T-helper 1 cell treated with Interleukin-12 subunit alpha and Interleukin-12 subunit beta and Interleukin-4 antibody, amounts not matched to agents 30 ng/mL and 1 ng/mL, for 36 hours (primary cell): Measurements from ENCODE around the gene MRPL28. TPM values are rescaled to one million over a fixed set of nuclear protein-coding genes. Genes with fewer than 3 reads are reported as not detected.
"Not testable (repeated sequence)": the region's sequence is repeated elsewhere in the genome, so short reads cannot be mapped to it uniquely, and the experiment has no call there.

ENCODE experiments used
- intact Hi-C: fragments of 100-400 bp; cut with micrococcal nuclease; formaldehyde crosslinking; loops from one replicate; pipeline ENCODE4 v1.15.1; 2024
- total RNA-seq: library from RNA; stranded (reverse); gene quantifications from 2 replicates; pipeline ENCODE4 v1.2.3, GENCODE V29; 2022

The MRPL28 gene
- total RNA-seq, 1 donor from 2014 or later, result 82.9 TPM

DNA sequence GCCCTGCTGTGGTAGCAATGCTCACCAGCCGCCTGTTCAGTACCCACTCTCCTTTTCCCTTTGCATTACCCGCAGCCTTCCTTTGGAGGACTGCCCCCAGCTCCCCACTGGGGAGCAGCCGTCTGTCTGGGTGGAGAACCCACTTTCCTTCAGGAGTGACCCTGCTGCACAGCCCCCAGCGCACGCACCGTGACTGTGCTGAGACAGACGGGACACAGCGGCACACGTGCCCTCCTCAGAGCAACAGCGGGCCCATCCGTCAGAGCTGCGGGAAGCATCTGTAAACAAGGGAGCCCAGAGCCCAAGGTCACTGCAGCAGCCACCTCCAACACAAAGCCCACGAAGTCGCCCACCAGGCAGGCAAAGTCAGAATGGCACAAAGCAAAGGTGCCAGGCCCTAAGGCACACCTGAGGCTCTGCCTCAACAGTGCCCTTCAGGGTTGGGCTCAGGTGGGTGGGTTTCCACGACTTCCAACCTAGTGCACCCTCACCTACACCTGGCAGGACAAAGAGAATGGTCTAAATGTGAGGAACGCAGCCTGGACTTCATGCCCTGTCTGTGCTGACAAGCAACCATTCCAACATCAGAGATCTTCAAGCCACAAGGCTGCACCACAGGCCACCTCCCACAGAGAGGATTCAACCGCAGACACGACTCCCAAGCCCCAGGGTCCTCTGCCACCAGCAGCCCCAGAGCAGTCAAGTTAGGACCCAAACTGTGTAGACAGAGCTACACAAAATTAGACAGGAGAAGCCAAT lies 27.7 kb downstream of the MRPL28 start:
- intact Hi-C loops, result no loop called here

DNA sequence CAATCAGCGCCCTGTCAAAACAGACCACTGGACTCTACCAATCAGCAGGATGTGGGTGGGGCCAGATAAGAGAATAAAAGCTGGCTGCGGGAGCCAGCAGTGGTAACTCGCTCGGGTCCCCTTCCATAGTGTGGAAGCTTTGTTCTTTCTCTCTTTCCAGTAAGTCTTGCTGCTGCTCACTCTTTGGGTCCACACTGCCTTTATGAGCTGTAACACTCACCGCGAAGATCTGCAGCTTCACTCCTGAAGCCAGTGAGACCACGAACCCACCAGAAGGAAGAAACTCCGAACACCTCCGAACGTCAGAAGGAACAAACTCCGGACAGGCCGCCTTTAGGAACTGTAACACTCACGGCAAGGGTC lies 28.4 kb downstream of the MRPL28 start:
- intact Hi-C loops, result not testable (repeated sequence)

DNA sequence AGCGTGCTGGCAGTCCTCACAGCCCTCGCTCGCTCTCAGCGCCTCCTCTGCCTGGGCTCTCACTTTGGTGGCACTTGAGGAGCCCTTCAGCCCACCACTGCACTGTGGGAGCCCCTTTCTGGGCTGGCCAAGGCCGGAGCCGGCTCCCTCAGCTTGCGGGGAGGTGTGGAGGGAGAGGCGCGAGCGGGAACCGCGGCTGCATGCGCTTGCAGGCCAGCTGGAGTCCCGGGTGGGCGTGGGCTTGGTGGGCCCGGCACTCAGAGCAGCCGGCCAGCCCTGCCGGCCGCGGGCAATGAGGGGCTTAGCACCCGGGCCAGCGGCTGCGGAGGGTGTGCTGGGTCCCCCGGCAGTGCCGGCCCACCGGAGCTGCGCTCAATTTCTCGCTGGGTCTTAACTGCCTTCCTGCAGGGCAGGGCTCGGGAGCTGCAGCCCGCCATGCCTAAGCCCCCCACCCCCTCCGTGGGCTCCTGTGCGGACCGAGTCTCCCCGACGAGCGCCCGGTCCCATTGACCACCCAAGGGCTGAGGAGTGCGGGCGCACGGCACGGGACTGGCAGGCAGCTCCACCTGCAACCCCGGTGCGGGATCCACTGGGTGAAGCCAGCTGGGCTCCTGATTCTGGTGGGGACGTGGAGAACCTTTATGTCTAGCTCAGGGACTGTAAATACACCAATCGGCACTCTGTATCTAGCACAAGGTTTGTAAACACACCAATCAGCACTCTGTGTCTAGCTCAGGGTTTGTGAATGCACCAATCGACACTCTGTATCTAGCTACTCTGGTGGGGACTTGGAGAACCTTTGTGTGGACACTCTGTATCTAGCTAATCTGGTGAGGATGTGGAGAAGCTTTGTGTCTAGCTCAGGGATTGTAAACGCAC lies 29.0 kb downstream of the MRPL28 start:
- intact Hi-C loops, result not testable (repeated sequence)

DNA sequence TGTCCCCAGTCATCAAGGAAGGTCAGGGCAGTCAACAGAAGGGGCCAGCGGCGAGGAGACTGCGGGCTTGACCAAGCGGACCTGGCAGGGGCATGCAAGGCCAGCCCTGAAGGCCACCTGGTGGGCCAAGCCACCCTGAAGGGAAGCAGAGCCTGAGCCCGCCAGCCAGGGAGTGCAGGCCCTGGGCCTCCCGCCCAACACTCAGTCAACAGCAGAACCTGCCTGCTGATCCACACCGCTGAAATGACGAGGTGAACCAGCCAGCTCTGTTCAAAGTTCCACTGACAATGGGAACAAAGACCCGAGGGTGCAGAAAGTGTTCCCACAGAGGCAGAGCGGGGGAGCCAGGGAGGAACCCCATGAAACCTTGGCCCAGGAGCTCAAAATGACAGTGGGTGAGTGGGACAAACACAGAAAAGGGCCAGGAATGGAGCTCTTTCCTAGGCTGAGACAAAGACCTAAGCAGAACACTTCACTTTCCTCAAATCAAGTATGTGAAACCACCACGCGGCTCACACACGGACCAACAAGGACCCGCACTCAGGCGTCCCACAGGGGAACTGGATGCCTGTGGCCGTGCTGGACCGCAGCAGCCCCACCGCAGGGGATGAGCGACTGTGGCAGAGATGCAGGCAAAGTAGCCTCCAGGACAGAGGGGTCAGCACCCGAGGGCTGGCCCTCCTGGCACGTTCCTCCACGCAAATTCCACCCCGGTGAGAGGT lies 29.8 kb downstream of the MRPL28 start:
- intact Hi-C loops, result no loop called here

DNA sequence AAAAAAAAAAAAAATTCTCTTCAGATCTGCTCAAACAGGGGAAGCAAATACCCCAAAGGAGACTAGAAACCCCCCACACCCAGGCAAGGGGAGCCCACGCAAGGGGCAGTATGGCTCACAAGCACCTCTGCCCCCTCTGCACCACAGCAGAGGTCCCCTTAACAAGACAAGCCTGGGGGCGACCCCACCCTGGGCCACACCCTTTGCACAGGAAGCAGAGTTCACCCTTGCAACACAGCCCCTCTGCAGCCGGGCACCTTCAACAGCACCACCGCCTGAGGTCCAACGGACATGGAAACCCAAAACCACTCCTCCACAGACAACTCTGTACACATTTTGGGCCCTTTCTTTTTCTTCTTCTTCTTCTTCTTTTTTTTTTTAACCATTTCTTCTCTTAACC lies 30.7 kb downstream of the MRPL28 start:
- intact Hi-C loops, result no loop called here

DNA sequence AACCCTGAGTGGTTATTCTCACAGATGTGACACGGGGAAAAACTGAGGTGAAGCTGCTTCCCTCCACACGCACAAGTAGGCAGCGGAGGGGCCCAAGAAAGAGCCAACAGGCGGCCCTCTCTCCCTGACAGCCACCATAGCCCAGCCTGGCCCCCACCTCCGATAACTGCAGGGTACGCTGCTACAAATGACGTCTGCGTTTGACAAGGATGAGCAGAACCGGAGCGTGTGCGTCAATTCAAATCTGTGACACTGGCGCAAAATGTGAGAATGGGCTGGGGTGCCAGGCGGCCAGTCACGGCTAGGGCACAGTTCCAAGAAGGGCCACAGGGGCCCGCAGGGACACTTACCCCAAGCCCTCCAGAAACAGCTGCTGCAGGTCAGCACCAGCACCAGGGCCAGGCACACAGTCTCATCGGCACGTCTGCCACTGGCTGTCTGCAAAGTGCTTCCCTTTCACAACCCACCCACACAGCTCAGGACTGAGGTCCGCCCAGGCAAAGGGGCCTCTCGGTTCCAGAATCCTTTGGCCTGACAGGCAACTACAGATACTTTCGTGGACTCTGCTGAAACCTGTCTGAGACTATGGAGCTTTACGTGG lies 32.3 kb downstream of the MRPL28 start:
- intact Hi-C loops, result no loop called here

DNA sequence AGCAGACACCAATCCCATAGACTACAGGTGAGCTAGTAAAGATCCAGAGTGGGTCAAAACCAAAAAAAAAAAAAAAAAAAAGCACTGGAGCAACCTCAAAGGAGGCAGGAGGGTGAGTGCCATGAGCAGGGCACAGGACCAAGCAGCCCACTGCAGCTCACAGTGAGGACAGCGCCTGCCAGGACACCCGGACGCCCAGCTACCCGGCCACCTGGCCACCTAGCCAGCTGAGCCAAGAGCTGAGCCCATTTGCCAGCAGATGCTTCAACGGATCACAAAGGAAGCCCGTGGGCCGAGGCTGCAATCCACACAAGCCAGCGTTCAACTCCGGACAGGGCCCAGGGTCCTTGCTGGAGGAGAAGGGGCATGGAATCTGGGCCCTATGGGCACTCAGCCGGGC lies 32.9 kb downstream of the MRPL28 start:
- intact Hi-C loops, result no loop called here

DNA sequence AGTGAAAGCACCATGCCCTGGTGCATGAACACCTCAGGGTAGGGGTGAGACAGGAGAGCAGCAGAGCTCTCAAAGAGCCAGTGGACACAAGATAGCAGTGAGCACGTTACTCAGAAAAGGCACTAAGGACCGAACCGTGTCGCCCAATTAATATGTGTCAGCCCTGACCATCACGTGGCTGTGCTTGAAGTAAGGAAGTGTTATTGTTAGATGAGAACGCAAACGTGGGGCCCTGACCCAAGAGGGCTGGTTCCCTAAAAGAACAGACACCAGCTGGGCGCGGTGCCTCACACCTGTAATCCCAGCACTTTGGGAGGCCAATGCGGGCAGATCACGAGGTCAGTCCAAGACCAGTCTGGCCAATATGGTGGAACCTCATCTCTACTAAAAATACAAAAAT lies 34.1 kb downstream of the MRPL28 start:
- intact Hi-C loops, result no loop called here

DNA sequence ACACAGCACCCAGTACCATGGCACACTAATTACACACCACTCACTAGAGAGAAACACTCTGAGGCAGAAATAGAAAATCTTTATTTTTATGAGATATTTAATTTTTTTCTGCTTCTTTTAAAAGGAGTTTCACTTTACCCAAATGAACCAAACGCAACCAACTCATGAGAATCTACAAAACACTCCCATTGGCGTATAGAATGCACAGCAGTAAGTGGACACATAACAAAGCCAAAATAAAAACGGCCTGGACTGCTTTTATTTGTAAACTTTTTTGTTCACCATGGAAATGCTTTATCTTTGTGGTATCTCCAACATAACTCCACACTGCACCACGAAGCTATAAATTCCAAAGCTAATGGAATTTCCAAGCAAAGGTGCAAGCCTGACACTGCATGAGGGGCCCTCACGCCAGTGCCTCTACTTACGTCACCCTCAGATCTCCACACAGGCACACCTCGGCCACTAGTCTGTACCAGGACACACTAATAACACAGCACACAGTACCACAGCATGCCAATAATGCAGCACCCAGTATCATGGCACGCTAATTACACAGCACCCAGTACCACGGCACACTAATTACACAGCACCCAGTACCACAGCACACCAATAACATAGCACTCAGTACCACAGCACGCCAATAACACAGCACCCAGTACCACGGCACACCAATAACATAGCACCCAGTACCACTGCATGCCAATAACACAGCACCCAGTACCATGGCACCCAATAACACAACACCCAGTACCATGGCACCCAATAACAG lies 35.3 kb downstream of the MRPL28 start:
- intact Hi-C loops, result not testable (repeated sequence)

DNA sequence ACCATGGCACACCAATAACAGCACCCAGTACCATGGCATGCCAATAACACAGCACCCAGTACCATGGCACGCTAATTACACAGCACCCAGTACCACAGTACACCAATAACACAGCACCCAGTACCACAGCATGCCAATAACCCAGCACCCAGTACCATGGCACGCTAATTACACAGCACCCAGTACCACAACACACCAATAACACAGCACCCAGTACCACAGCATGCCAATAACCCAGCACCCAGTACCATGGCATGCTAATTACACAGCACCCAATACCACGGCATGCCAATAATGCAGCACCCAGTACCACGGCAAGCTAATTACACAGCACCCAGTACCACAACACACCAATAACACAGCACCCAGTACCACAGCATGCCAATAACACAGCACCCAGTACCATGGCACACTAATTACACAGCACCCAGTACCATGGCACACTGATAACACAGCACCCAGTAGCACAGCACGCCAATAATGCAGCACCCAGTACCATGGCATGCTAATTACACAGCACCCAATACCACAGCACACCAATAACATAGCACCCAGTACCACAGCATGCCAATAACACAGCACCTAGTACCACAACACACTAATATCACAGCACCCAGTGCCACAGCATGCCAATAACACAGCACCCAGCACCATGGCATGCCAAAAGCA lies 36.0 kb downstream of the MRPL28 start:
- intact Hi-C loops, result not testable (repeated sequence)

DNA sequence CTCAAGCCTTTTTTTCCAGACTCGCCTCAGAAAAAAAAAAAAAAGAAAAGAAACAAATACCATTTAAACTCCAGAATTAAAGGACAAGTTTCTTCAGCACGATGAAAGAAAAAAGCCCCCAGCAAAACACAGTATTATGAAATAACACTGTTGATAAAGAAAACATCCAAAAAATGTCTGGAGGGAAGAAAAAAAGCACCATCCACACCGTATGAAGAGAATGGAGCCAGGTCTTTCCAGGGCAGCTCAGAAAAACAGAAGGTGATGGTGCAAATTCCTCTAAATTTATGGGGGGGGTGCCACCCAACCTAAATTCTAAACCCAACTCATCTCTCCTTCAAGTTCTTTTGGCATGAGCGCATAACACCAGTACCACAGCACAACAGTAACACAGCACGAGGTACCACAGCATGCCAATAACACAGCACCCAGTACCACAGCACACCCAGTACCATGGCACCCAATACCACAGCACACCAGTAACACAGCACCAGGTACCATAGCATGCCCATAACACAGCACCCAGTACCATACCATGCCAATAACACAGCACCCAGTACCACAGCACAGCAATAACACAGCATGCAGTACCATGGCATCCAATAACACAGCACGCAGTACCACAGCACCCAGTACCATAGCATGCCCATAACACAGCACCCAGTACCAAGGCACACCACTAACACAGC lies 36.8 kb downstream of the MRPL28 start:
- intact Hi-C loops, result no loop called here

DNA sequence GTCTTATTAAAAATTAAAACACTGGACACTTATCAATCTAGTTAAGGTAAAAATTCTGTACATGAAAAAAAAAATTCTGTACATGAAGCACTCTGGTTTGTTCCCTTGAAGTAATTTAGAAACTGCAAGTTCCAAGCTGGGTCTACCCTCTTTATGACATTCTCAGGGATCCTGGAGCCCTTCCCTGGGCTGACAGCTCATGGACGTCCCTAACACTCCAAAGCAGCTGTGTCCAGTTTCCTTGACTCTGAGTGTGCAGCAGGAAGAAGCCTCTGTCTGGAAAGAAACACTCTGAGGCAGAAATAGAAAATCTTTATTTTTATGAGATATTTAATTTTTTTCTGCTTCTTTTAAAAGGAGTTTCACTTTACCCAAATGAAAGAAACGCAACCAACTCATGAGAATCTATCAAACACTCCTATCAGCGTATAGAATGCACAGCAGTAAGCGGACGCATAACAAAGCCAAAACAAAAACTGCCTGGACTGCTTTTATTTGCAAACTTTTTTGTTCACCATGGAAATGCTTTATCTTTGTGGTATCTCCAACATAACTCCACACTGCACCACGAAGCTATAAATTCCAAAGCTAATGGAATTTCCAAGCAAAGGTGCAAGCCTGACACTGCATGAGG lies 39.0 kb downstream of the MRPL28 start:
- intact Hi-C loops, result not testable (repeated sequence)

DNA sequence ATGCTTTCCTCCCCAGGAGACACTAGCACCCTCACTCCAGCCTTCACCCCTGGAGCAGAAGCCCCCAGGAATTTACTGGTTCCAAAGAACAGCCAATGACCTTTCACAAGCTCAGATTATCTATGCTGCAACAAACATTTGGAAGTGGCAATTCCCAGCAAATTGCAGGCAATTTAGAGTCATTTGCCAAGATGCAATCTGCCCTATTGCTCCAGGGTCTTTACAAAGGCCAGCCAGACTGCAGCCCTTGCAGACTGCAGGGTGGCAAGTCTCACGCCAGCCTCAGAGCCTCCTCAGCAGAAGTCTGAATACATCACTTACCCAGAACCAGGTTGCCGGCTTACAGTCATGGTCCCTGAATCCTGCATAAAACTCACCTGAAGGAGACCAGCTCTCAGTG lies 39.6 kb downstream of the MRPL28 start:
- intact Hi-C loops, result no loop called here

DNA sequence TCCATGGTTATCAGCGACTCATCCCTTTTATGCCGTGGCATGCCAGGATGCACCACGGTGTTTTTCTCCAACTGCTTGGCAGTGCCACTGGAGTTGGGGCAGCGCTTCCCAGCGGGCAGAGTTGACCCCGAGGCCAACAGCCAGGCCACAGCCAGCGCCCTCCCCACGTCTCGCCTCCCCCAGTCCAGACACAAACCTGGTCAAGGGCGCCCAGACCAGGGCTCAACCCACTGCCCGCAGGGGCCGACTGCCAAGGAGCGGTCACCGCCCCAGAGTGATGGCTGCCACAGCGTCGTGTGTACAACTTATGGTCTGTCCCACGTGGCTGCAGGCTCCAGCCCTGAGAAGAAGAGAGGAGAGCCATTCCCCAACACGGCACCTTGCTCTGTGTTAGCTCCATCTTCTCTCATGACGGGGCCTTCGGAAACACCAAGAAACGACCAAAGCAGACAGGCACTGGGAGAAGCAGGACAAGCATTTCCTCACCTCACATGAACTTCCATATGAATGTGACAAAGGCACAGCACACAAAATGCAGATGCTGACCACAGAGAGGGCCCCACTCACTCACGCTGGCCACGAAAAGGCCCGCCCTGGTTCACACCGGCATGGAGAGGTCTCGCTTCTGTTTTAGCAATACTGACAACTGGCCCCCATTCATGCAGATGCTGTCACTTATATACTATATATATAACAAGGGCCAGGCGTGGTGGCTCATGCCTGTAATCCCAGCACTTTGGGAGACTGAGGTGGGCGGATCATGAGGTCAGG lies 44.8 kb downstream of the MRPL28 start:
- intact Hi-C loops, result loop anchor here (2.0 kb wide), 1 partner anchor 91 kb away; the partner anchor contains the start of gene FAM234A

DNA sequence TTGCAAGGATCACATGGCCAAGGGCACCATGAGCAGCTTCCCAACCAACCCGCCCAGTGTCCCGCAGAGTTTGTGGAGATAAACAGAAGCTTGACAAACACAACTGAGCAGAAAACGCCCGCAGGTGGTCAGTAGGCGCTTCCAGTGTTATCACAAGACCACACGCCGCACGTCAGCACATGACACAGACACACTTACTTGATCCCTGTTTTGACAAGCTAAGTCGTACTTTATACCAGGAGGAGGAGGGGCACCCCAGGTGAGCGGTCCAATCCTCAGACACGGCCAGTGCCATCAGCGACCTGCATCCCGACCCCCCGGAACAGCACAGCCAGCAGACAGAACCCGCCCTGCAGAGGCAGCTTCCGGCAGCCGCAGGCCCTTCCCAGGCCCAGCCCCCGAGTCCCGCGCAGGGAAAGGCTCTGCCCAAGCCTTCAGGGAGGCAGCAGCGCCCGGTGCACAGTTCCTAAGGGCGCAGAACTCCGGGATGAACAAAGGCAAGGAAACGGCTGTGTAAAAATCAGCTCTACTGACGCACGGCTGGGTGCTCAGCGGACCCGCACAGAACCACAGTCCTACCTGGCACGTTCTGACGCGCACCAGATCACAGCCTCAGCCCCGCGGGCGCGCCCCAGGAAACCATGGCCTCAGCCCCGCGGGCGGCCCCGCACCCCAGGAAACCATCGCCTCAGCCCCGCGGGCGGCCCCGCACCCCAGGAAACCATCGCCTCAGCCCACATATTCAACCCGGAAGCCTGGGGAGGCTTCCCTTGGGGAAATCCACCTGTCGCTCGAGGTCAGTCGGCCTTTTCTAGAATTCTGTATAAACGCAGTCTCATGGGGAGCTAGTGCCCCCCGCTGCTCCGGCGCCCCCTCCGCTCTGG lies 45.6 kb downstream of the MRPL28 start:
- intact Hi-C loops, result loop anchor here (2.0 kb wide), 1 partner anchor 90 kb away; the partner anchor contains the start of gene FAM234A

DNA sequence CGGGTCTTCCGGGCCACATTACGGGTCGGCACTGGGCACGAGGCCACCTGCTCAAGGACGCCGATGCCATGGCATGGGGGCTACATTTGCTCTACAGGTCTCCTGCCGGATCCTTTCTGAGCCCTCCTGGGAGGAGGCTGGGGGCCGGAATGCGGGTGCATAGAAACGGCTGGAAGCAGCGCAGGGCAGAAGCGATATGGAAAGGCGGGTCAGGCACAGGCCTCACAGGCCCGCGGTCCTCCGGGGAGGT lies 46.2 kb downstream of the MRPL28 start:
- intact Hi-C loops, result loop anchor here (2.0 kb wide), 1 partner anchor 89 kb away; the partner anchor contains the start of gene FAM234A

DNA sequence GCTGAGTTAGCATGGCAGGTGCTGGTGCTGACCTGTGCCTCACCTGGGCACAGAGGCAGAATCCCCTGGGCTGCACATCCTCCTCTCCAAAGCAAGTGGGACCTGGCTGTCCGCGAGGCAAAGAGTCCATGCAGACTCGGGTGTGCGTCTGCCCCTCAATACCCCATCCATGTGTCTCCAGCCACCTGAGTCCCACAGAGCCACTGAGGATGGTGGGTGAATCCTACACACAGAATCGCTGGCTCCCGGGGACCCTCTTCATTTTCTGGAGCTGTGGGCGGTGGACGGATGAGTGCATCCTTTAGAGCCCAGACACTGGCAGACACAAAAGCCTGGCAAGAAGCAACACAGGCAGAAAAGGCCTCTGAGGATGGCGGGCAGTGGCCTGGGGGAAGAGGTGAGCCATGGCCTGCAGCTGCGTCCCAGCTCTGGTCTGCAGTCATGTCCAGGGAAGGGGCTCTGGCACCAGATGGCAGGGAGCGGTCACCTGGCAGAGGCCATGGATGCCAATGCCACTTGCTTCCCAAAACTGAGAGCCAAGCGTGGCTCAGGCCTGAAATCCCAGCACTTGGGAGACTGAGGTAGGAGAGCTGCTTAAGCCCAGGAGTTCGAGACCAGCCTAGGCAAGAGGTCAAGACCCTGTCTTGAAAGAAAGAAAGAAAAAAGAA lies 47.7 kb downstream of the MRPL28 start:
- intact Hi-C loops, result no loop called here
